K562 (cell line): Measurements from ENCODE around the gene ACTL6A. TPM values are rescaled to one million over a fixed set of nuclear protein-coding genes. Genes with fewer than 3 reads are reported as not detected.

Experiments used
- ATAC-seq: fragments of 200-7000 bp; cut with Tn5 transposase; 3 replicates; pipeline ENCODE4 v1.9.1; 2020; ENCODE audit warnings: moderate library complexity
- BruUV-seq: library from RNA; stranded (reverse); fragments of 400-500 nt; replicated peaks from 2 replicates; lab custom pipeline; 2021; lab: Mats Ljungman, UMichigan
- CTCF ChIA-PET: fragments of 300-600 bp; formaldehyde crosslinking; extraction: SDS; loops from one replicate; lab custom pipeline; 2021; ENCODE audit warnings: low intra/inter-chr PET ratio; lab: Yijun Ruan, JAX
- POLR2A ChIA-PET: fragments of 300-600, 350-650 bp; sonication (Branson Sonifier 250); formaldehyde crosslinking; extraction: SDS; loops from one replicate; lab custom pipeline; 2021; ENCODE audit warnings: antibody characterized with exemption, inconsistent platforms; lab: Yijun Ruan, JAX
- DNase-seq, 4 experiments: peaks; one replicate each; pipeline versions ENCODE4 v3.0.0 to v3.0.0-alpha.2; 2011 to 2018; ENCODE audit warnings: low spot score in 3 of 4, mixed read lengths in 3 of 4; ENCODE audit errors: extremely low read depth in 1 of 4
- FAIRE-seq: peaks from 2 replicates; lab custom pipeline; 2011; peaks lifted over from hg19 to GRCh38; lab: Jason Lieb, UNC
- H2AFZ ChIP-seq: 2 replicates; pipeline ENCODE4 v1.6.0; 2011; ENCODE audit warnings: low read depth, low read length, control low read depth, inconsistent platforms
- H3K27ac ChIP-seq: fragments of 200-600 bp; 3 replicates; pipeline ENCODE4 v1.8.0; 2011; ENCODE audit warnings: low read depth, mild to moderate bottlenecking, control low read depth, inconsistent platforms, low read length, moderate library complexity, mixed read lengths; ENCODE audit errors: extremely low read depth
- H3K27me3 ChIP-seq, 2 experiments: fragments of 300-600 bp in 1 of 2; 2 replicates in 1 of 2; 3 replicates in 1 of 2; pipeline versions ENCODE4 v1.6.0 to v1.8.0; 2011; ENCODE audit warnings: inconsistent platforms in 2 of 2, low read length in 2 of 2, mild to moderate bottlenecking in 1 of 2, mixed read lengths in 1 of 2, moderate library complexity in 1 of 2; ENCODE audit not compliant: control insufficient read depth in 2 of 2, insufficient read depth in 2 of 2
- H3K36me3 ChIP-seq: fragments of 300-600 bp; 3 replicates; pipeline ENCODE4 v1.8.0; 2011; ENCODE audit warnings: mild to moderate bottlenecking, low read length, inconsistent platforms; ENCODE audit not compliant: control insufficient read depth, insufficient read depth
- H3K4me1 ChIP-seq, 2 experiments: fragments of 200-600 bp in 1 of 2; replicated peaks in 1 of 2; 2 replicates in 1 of 2; 3 replicates in 1 of 2; pipeline versions ENCODE4 v1.5.1 to v1.8.0; 2011; ENCODE audit warnings: inconsistent platforms in 2 of 2, low read length in 2 of 2, mild to moderate bottlenecking in 1 of 2, mixed read lengths in 1 of 2, moderate library complexity in 1 of 2; ENCODE audit not compliant: control insufficient read depth in 2 of 2, insufficient read depth in 2 of 2
- H3K4me2 ChIP-seq: 2 replicates; pipeline ENCODE4 v1.6.1; 2011; ENCODE audit warnings: low read length, control low read depth, inconsistent platforms, mixed read lengths; ENCODE audit not compliant: insufficient read depth
- H3K4me3 ChIP-seq: fragments of 200-600 bp; sonication (generic), shearing (Covaris generic); 2 replicates; pipeline ENCODE4 v1.5.1; 2016; ENCODE audit warnings: control low read depth, inconsistent platforms
- H3K79me2 ChIP-seq: fragments of 200-600 bp; 3 replicates; pipeline ENCODE4 v1.8.0; 2011; ENCODE audit warnings: low read length, inconsistent platforms; ENCODE audit not compliant: control insufficient read depth, insufficient read depth
- H3K9ac ChIP-seq, 2 experiments: 2 replicates each; pipeline versions ENCODE4 v1.6.0 to v1.6.1; 2011; ENCODE audit warnings: low read depth in 2 of 2, low read length in 2 of 2, control low read depth in 1 of 2, inconsistent platforms in 1 of 2, mild to moderate bottlenecking in 1 of 2, mixed read lengths in 1 of 2; ENCODE audit not compliant: insufficient read depth in 1 of 2
- H3K9me1 ChIP-seq: one replicate; pipeline ENCODE4 v1.6.0; 2011; ENCODE audit warnings: inconsistent platforms, mild to moderate bottlenecking, low read length, moderate library complexity; ENCODE audit not compliant: control insufficient read depth, insufficient read depth
- H3K9me3 ChIP-seq: replicated peaks from 2 replicates; pipeline ENCODE4 v1.5.1; 2011; ENCODE audit warnings: low read depth, low read length, inconsistent platforms; ENCODE audit not compliant: control insufficient read depth, insufficient read depth
- H4K20me1 ChIP-seq: replicated peaks from 2 replicates; pipeline ENCODE4 v1.6.1; 2011; ENCODE audit warnings: low read length, inconsistent platforms, mixed read lengths; ENCODE audit not compliant: control insufficient read depth, insufficient read depth
- CREM ChIP-seq: IDR thresholded peaks from 2 replicates; pipeline ENCODE4 v1.6.1; 2014; ENCODE audit warnings: antibody characterized with exemption, low read depth
- HNRNPLL ChIP-seq: fragments of 200-400 bp; formaldehyde crosslinking; IDR thresholded peaks from 2 replicates; pipeline ENCODE4 v1.6.1; 2017; ENCODE audit warnings: low read length, low read depth, mild to moderate bottlenecking; ENCODE audit not compliant: poor library complexity, severe bottlenecking
- SMAD4 ChIP-seq: fragments of 250-450 bp; sonication (Bioruptor Pico); conservative IDR thresholded peaks from 2 replicates; pipeline ENCODE4 v1.8.0; 2021; ENCODE audit warnings: inconsistent platforms, mild to moderate bottlenecking, moderate library complexity
- SRSF3 ChIP-seq: fragments of 200-400 bp; formaldehyde crosslinking; IDR thresholded peaks from 2 replicates; pipeline ENCODE4 v1.6.1; 2016; ENCODE audit warnings: mild to moderate bottlenecking, low read length, moderate library complexity; ENCODE audit not compliant: insufficient read depth
- TAL1 ChIP-seq: fragments of 450-650 bp; IDR thresholded peaks from 2 replicates; pipeline ENCODE4 v1.6.1; 2016; ENCODE audit warnings: mild to moderate bottlenecking
- ZNF140 ChIP-seq: fragments of 250-450 bp; sonication (Bioruptor Pico); IDR thresholded peaks from 2 replicates; pipeline ENCODE4 v1.8.0; 2021; ENCODE audit warnings: moderate library complexity, mild to moderate bottlenecking, inconsistent platforms
- WGBS: fragments of 100-300 bp; shearing (Covaris generic); methylation state at CpG from one replicate; pipeline ENCODE4 v1.1.6; 2016; ENCODE audit warnings: low coverage, mixed read lengths; ENCODE audit not compliant: insufficient coverage; ENCODE audit errors: missing lambda C conversion rate; 5-methylcytosine and 5-hydroxymethylcytosine counted together
- in situ Hi-C: fragments of 300-500 bp; cut with MboI; formaldehyde crosslinking; loops from 4 replicates; pipeline ENCODE4 v1.15.0; 2018; ENCODE audit warnings: inconsistent platforms, mixed read lengths
- intact Hi-C: fragments of 100-400 bp; cut with micrococcal nuclease; formaldehyde crosslinking; loops from 2 replicates; pipeline ENCODE4 v1.14.2; 2022
- polyA plus RNA-seq, 8 experiments: library from polyadenylated mRNA; depleted of rRNA in 4 of 8; stranded (reverse) in 5 of 8; unstranded in 3 of 8; fragments of >200 nt; fragmentation: Nextera tagmentation in 2 of 8; fragmentation: Illumina TruSeq in 1 of 8; extraction: Ambion mirVana in 2 of 8; extraction: Trizol in 1 of 8; gene quantifications; 2 replicates each; pipeline versions ENCODE4 v1.2.1 to v1.2.3, GENCODE V29; 2011 to 2014; ENCODE audit warnings: inconsistent platforms in 1 of 8, missing spikeins in 1 of 8
- total RNA-seq, 7 experiments: library from RNA; depleted of rRNA in 6 of 7; stranded (reverse); fragments of >200 nt in 6 of 7; fragmentation: Illumina TruSeq in 2 of 7; extraction: Trizol in 2 of 7; gene quantifications; 2 replicates each; pipeline versions ENCODE4 v1.2.1 to v1.2.3, GENCODE V29; 2011 to 2021; ENCODE audit warnings: low replicate concordance in 1 of 7
- TF ChIP-seq, protein P1 (sequence below): sonication (generic); formaldehyde crosslinking; IDR thresholded peaks from 2 replicates; pipeline ENCODE4 v1.9.0; 2022; ENCODE audit warnings: mild to moderate bottlenecking, missing genetic modification reagents
- TF ChIP-seq, protein P2 (sequence below): sonication (generic); IDR thresholded peaks from 2 replicates; pipeline ENCODE4 v1.6.1; 2016
- TF ChIP-seq, protein P3 (sequence below), 2 experiments: fragments of 450-650 bp in 1 of 2; sonication (generic) in 1 of 2; formaldehyde crosslinking in 1 of 2; IDR thresholded peaks; 2 replicates each; pipeline versions ENCODE4 v1.7.1 to v1.9.0; 2016 to 2022; ENCODE audit warnings: inconsistent platforms in 1 of 2, mild to moderate bottlenecking in 1 of 2, missing genetic modification reagents in 1 of 2

ACTL6A gene
- total and polyA plus RNA-seq, 9 of the 15 experiments (the other 6 are each of a cell fraction or from before 2014, with no cell fraction given): 107 to 243 (median 157) TPM

DNA sequence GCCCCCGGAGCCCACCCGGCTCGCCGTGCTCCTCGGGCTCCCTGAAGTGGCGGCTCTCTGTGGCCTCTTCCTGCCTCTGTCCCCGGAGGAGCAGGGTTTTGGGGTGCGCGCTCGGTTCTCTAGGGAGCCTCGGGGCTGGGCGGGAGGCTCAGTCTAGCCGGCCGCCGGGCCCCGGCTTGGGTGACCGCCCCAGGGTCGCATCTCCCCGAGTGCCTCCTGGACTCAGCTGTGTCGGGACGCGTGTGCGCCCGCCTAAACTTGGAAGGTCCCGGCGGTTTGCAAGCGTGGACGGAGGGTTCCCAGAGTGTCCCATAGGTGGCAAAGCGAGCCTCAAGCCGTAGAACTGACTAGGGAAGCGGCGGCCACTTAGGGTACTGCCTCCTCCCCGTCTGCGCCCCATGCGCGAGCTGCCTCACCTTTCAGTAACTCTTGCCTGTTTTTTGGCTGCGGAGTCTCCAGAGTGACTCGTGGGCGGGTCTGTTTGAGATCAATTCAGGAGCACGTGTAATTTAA is 601 bp downstream of the ACTL6A start:
- Histone ChIP-seq H3K9ac (peak overlapping the region; percentile 79 to 99), H3K4me1 (peaks cover 8 to 9% of the 10 kb centered on the region in 2 experiments; a peak in 3 of 5 replicates), H3K36me3 (peaks cover 4% of the 10 kb centered on the region; the same call in 1 of the 3 replicates), H3K27me3 (no peaks in the 10 kb centered on the region), H3K27ac (peak overlapping the region; percentile 93), H3K9me1 (no peaks in the 10 kb centered on the region), H3K9me3 (no peaks in the 10 kb centered on the region), H3K79me2 (peaks cover 52% of the 10 kb centered on the region), H2AFZ (peak overlapping the region; percentile 64), H3K4me3 (peak overlapping the region; percentile 79), H4K20me1 (no peaks in the 10 kb centered on the region; the same call in 1 of the 2 replicates), H3K4me2 (peak overlapping the region; percentile 90)
- no TSS peak for BruUV-seq
- intact Hi-C loops: loop anchor here (2.0 kb wide), 1 partner anchor 113 kb away; the partner anchor contains the start of gene GNB4
- ChIA-PET POLR2A (interaction anchor here (0.6 to 2.4 kb wide), 8 partner anchors 8 to 1311 kb away, joined by 3 to 14 read pairs (median 3); partner anchors contain the start of gene ZNF639), CTCF (no interaction called here)
- DNase-seq (peak; percentile 56 to 83 (median 63)), FAIRE-seq (peak; percentile 26), ATAC-seq (peak; percentile 86)
- in situ Hi-C loops: loop anchor here (5.0 to 25.0 kb wide), 2 partner anchors 236 to 551 kb away; no protein-coding TSS in a partner anchor
- 2% methylated on average over 36 of the region's 40 CpGs for WGBS
- TF ChIP-seq HNRNPLL (peak; percentile 93), SMAD4 (CRISPR knock-in tag) (0 out of 2 replicates have a peak, but pooled peaks have one; percentile 12), ZNF140 (CRISPR knock-in tag) (no peak), SRSF3 (0 out of 2 replicates have a peak, but pooled peaks have one; percentile 41), TAL1 (no peak), CREM (peak; percentile 54; the same call in 1 of the 2 replicates)
- TF ChIP-seq, protein P1, sequence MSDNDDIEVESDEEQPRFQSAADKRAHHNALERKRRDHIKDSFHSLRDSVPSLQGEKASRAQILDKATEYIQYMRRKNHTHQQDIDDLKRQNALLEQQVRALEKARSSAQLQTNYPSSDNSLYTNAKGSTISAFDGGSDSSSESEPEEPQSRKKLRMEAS (CRISPR knock-in tag): peak; percentile 62
- TF ChIP-seq, protein P2, sequence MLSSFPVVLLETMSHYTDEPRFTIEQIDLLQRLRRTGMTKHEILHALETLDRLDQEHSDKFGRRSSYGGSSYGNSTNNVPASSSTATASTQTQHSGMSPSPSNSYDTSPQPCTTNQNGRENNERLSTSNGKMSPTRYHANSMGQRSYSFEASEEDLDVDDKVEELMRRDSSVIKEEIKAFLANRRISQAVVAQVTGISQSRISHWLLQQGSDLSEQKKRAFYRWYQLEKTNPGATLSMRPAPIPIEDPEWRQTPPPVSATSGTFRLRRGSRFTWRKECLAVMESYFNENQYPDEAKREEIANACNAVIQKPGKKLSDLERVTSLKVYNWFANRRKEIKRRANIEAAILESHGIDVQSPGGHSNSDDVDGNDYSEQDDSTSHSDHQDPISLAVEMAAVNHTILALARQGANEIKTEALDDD: 0 out of 2 replicates have a peak, but pooled peaks have one; percentile 30
- TF ChIP-seq, protein P3, sequence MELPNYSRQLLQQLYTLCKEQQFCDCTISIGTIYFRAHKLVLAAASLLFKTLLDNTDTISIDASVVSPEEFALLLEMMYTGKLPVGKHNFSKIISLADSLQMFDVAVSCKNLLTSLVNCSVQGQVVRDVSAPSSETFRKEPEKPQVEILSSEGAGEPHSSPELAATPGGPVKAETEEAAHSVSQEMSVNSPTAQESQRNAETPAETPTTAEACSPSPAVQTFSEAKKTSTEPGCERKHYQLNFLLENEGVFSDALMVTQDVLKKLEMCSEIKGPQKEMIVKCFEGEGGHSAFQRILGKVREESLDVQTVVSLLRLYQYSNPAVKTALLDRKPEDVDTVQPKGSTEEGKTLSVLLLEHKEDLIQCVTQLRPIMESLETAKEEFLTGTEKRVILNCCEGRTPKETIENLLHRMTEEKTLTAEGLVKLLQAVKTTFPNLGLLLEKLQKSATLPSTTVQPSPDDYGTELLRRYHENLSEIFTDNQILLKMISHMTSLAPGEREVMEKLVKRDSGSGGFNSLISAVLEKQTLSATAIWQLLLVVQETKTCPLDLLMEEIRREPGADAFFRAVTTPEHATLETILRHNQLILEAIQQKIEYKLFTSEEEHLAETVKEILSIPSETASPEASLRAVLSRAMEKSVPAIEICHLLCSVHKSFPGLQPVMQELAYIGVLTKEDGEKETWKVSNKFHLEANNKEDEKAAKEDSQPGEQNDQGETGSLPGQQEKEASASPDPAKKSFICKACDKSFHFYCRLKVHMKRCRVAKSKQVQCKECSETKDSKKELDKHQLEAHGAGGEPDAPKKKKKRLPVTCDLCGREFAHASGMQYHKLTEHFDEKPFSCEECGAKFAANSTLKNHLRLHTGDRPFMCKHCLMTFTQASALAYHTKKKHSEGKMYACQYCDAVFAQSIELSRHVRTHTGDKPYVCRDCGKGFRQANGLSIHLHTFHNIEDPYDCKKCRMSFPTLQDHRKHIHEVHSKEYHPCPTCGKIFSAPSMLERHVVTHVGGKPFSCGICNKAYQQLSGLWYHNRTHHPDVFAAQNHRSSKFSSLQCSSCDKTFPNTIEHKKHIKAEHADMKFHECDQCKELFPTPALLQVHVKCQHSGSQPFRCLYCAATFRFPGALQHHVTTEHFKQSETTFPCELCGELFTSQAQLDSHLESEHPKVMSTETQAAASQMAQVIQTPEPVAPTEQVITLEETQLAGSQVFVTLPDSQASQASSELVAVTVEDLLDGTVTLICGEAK (IDR thresholded peaks at IDR 0.05): no peak
- TF ChIP-seq, protein P3 (CRISPR knock-in tag; IDR thresholded peaks at IDR 0.05): no peak
